GM21360 (cell line): Measurements from ENCODE around the gene TIMM44.
"Not testable (repeated sequence)": the region's sequence is repeated elsewhere in the genome, so short reads cannot be mapped to it uniquely, and the experiment has no call there.

Source experiments
- ATAC-seq: cut with Tn5 transposase; IDR thresholded peaks from one replicate; pipeline ENCODE4 v1.9.1; 2021; ENCODE audit warnings: mild to moderate bottlenecking, moderate library complexity; ENCODE audit not compliant: unreplicated experiment

The TIMM44 gene

GRCh38 chr19:7926021-7926726 is 17.3 kb downstream of the TIMM44 start, which contains the start of gene CTXN1:
TSS of gene CTXN1 (minus strand) at chr19:7926135. CDS start at chr19:7925538, 597 bp downstream.
- ATAC-seq = no peak

- peak; percentile 29 for ATAC-seq
Observed at GRCh38 chr19:7925171-7925851, 18.2 kb downstream of the TIMM44 start.

- no peak for ATAC-seq
Observed at GRCh38 chr19:7924651-7925170, 18.8 kb downstream of the TIMM44 start.

- no peak for ATAC-seq
Observed at GRCh38 chr19:7924241-7924640, 19.2 kb downstream of the TIMM44 start.

GRCh38 chr19:7923295-7924191 is 19.9 kb downstream of the TIMM44 start:
- ATAC-seq = no peak

GRCh38 chr19:7922836-7923195 is 20.6 kb downstream of the TIMM44 start:
- ATAC-seq = no peak

- no peak for ATAC-seq
Observed at GRCh38 chr19:7921967-7922835, 21.3 kb downstream of the TIMM44 start.

- ATAC-seq = no peak
Observed at GRCh38 chr19:7921302-7921966, 22.0 kb downstream of the TIMM44 start.

GRCh38 chr19:7920519-7921301 is 22.8 kb downstream of the TIMM44 start:
- peak; percentile 35 for ATAC-seq

GRCh38 chr19:7919610-7920518 is 23.6 kb downstream of the TIMM44 start, which contains the start of gene SNAPC2:
TSS of gene SNAPC2 (plus strand) at chr19:7920338. CDS start at chr19:7920367, 29 bp downstream.
- peak; percentile 43 for ATAC-seq

- ATAC-seq = no peak
Observed at GRCh38 chr19:7918615-7919421, 24.6 kb downstream of the TIMM44 start.

- not testable (repeated sequence) for ATAC-seq
Observed at GRCh38 chr19:7918062-7918614, 25.3 kb downstream of the TIMM44 start.

GRCh38 chr19:7917267-7918061 is 26.0 kb downstream of the TIMM44 start:
- ATAC-seq = no peak

GRCh38 chr19:7916955-7917266 is 26.6 kb downstream of the TIMM44 start:
- ATAC-seq = no peak

GRCh38 chr19:7916103-7916954 is 27.1 kb downstream of the TIMM44 start:
- no peak for ATAC-seq
